HepG2 (cell line): ENCODE data around the gene CD320. TPM values are rescaled to one million over a fixed set of nuclear protein-coding genes. Genes with fewer than 3 reads are reported as not detected.
A peak's percentile ranks its signal among the peaks of the same experiment; 100 is the strongest.

Experiments
- ATAC-seq: fragments of 200-7000 bp; cut with Tn5 transposase; 3 replicates; pipeline ENCODE4 v1.9.1; 2020; ENCODE audit warnings: mild to moderate bottlenecking, moderate library complexity
- BruUV-seq: library from RNA; stranded (reverse); fragments of 400-500 nt; replicated peaks from 2 replicates; lab custom pipeline; 2021; lab: Mats Ljungman, UMichigan
- CTCF ChIA-PET: fragments of 300-600 bp; formaldehyde crosslinking; extraction: SDS; loops from one replicate; lab custom pipeline; 2021; ENCODE audit warnings: low total read pairs, inconsistent platforms, low intra/inter-chr PET ratio; lab: Yijun Ruan, JAX
- POLR2A ChIA-PET: fragments of 350-600 bp; sonication (Branson Sonifier 250); formaldehyde crosslinking; loops from one replicate; lab custom pipeline; 2020; ENCODE audit warnings: antibody characterized with exemption, inconsistent platforms; lab: Yijun Ruan, JAX
- DNase-seq: peaks from one replicate; pipeline ENCODE4 v3.0.0-alpha.2; 2015; ENCODE audit warnings: low spot score
- FAIRE-seq: peaks from 3 replicates; lab custom pipeline; 2011; peaks lifted over from hg19 to GRCh38; lab: Jason Lieb, UNC
- H2AFZ ChIP-seq: one replicate; pipeline ENCODE4 v1.6.1; 2011; ENCODE audit warnings: low read length, inconsistent platforms
- H3K27ac ChIP-seq: fragments of 300-600 bp; 3 replicates; pipeline ENCODE4 v1.8.0; 2011; ENCODE audit warnings: mixed run types, mild to moderate bottlenecking, mixed read lengths, low read length, inconsistent platforms; ENCODE audit not compliant: insufficient read depth; ENCODE audit errors: extremely low read length
- H3K27me3 ChIP-seq, 2 experiments: fragments of 200-600 bp in 1 of 2; 2 replicates in 1 of 2; 3 replicates in 1 of 2; pipeline versions ENCODE4 v1.6.0 to v1.8.0; 2011; ENCODE audit warnings: low read length in 2 of 2, mild to moderate bottlenecking in 2 of 2, moderate library complexity in 2 of 2, inconsistent platforms in 1 of 2; ENCODE audit not compliant: insufficient read depth in 2 of 2, control insufficient read depth in 1 of 2
- H3K36me3 ChIP-seq, 2 experiments: fragments of 200-600 bp in 1 of 2; replicated peaks in 1 of 2; 2 replicates in 1 of 2; 3 replicates in 1 of 2; pipeline versions ENCODE4 v1.5.1 to v1.8.0; 2011; ENCODE audit warnings: low read length in 2 of 2, inconsistent platforms in 1 of 2; ENCODE audit not compliant: insufficient read depth in 2 of 2, control insufficient read depth in 1 of 2
- H3K4me1 ChIP-seq: 2 replicates; pipeline ENCODE4 v1.5.1; 2012; ENCODE audit warnings: low read length, inconsistent platforms; ENCODE audit not compliant: insufficient read depth
- H3K4me2 ChIP-seq: 2 replicates; pipeline ENCODE4 v1.6.0; 2011; ENCODE audit warnings: low read depth, low read length, inconsistent platforms
- H3K4me3 ChIP-seq, 3 experiments: fragments of 200-600 bp in 1 of 3; sonication (generic), shearing (Covaris generic) in 1 of 3; replicated peaks in 1 of 3; 2 replicates each; pipeline ENCODE4 v1.5.1; 2011 to 2016; ENCODE audit warnings: low read length in 3 of 3, inconsistent platforms in 2 of 3, low read depth in 2 of 3, mild to moderate bottlenecking in 2 of 3, control low read depth in 1 of 3, mixed read lengths in 1 of 3; ENCODE audit not compliant: insufficient read depth in 1 of 3
- H3K79me2 ChIP-seq: one replicate; pipeline ENCODE4 v1.6.1; 2011; ENCODE audit warnings: low read length, inconsistent platforms; ENCODE audit not compliant: insufficient read depth
- H3K9ac ChIP-seq: 2 replicates; pipeline ENCODE4 v1.6.0; 2011; ENCODE audit warnings: mild to moderate bottlenecking, low read depth, low read length, inconsistent platforms; ENCODE audit not compliant: insufficient read depth
- H3K9me3 ChIP-seq: 2 replicates; pipeline ENCODE4 v1.5.1; 2012; ENCODE audit warnings: mild to moderate bottlenecking, low read length
- H4K20me1 ChIP-seq: 2 replicates; pipeline ENCODE4 v1.6.0; 2011; ENCODE audit warnings: inconsistent platforms, mild to moderate bottlenecking, low read length, moderate library complexity; ENCODE audit not compliant: insufficient read depth
- ARNTL ChIP-seq: sonication (generic); formaldehyde crosslinking; IDR thresholded peaks from 2 replicates; pipeline ENCODE4 v1.4.0; 2020; ENCODE audit warnings: mild to moderate bottlenecking, missing genetic modification reagents
- BRD4 ChIP-seq: sonication (generic); formaldehyde crosslinking; IDR thresholded peaks from 2 replicates; pipeline ENCODE4 v1.4.0; 2020; ENCODE audit warnings: missing genetic modification reagents
- CEBPB ChIP-seq: IDR thresholded peaks from 2 replicates; pipeline ENCODE4 v1.6.1; 2011; ENCODE audit warnings: low read depth, low read length, improper control_type of control experiment, borderline replicate concordance
- GLI4 ChIP-seq: sonication (generic); formaldehyde crosslinking; IDR thresholded peaks from 2 replicates; pipeline ENCODE4 v1.5.1; 2020; ENCODE audit warnings: missing genetic modification reagents, mild to moderate bottlenecking, moderate library complexity, borderline replicate concordance
- KLF13 ChIP-seq: sonication (generic); formaldehyde crosslinking; IDR thresholded peaks from 2 replicates; pipeline ENCODE4 v1.4.0; 2020; ENCODE audit warnings: mild to moderate bottlenecking, missing genetic modification reagents
- NR1H2 ChIP-seq: sonication (generic); formaldehyde crosslinking; IDR thresholded peaks from 2 replicates; pipeline ENCODE4 v1.8.1; 2022; ENCODE audit warnings: low read depth, missing genetic modification reagents, borderline replicate concordance
- RFXAP ChIP-seq: sonication (generic); formaldehyde crosslinking; IDR thresholded peaks from 2 replicates; pipeline ENCODE4 v1.4.0; 2020; ENCODE audit warnings: missing genetic modification reagents, borderline replicate concordance
- SMYD3 ChIP-seq: sonication (generic); formaldehyde crosslinking; IDR thresholded peaks from 2 replicates; pipeline ENCODE4 v1.8.1; 2023; ENCODE audit warnings: mild to moderate bottlenecking, missing genetic modification reagents
- SOX6 ChIP-seq, 2 experiments: fragments of 450-650 bp in 1 of 2; sonication (generic) in 1 of 2; formaldehyde crosslinking in 1 of 2; IDR thresholded peaks; 2 replicates each; pipeline versions ENCODE4 v1.4.0 to v1.6.1; 2017 to 2020; ENCODE audit warnings: antibody characterized with exemption in 1 of 2, mild to moderate bottlenecking in 1 of 2, missing genetic modification reagents in 1 of 2
- SRSF9 ChIP-seq: fragments of 200-400 bp; formaldehyde crosslinking; IDR thresholded peaks from 2 replicates; pipeline ENCODE4 v1.6.1; 2018; ENCODE audit warnings: borderline replicate concordance, mild to moderate bottlenecking, low read depth, low read length; ENCODE audit not compliant: insufficient read depth, poor library complexity, severe bottlenecking
- TEF ChIP-seq: sonication (generic); formaldehyde crosslinking; IDR thresholded peaks from 2 replicates; pipeline ENCODE4 v1.5.0; 2020; ENCODE audit warnings: missing genetic modification reagents
- U2AF2 ChIP-seq: fragments of 200-400 bp; formaldehyde crosslinking; IDR thresholded peaks from 2 replicates; pipeline ENCODE4 v1.6.1; 2017; ENCODE audit warnings: low read depth, mild to moderate bottlenecking, low read length
- ZFP37 ChIP-seq: sonication (generic); formaldehyde crosslinking; IDR thresholded peaks from 2 replicates; pipeline ENCODE4 v1.4.0; 2020; ENCODE audit warnings: missing genetic modification reagents, borderline replicate concordance
- ZNF496 ChIP-seq: sonication (generic); formaldehyde crosslinking; IDR thresholded peaks from 2 replicates; pipeline ENCODE4 v1.8.1; 2023; ENCODE audit warnings: mild to moderate bottlenecking, moderate library complexity, missing genetic modification reagents; ENCODE audit not compliant: insufficient replicate concordance
- ZNF550 ChIP-seq: sonication (generic); formaldehyde crosslinking; IDR thresholded peaks from 2 replicates; pipeline ENCODE4 v1.4.0; 2020; ENCODE audit warnings: mild to moderate bottlenecking, missing genetic modification reagents, borderline replicate concordance
- ZNF704 ChIP-seq: sonication (generic); formaldehyde crosslinking; IDR thresholded peaks from 2 replicates; pipeline ENCODE4 v1.8.1; 2023; ENCODE audit warnings: mild to moderate bottlenecking, inconsistent platforms, moderate library complexity, missing genetic modification reagents, borderline replicate concordance
- ZNF75D ChIP-seq: sonication (generic); formaldehyde crosslinking; IDR thresholded peaks from 2 replicates; pipeline ENCODE4 v1.8.1; 2023; ENCODE audit warnings: missing genetic modification reagents, mild to moderate bottlenecking, borderline replicate concordance
- ZNF790 ChIP-seq: sonication (generic); formaldehyde crosslinking; IDR thresholded peaks from 2 replicates; pipeline ENCODE4 v1.8.0; 2022; ENCODE audit warnings: missing genetic modification reagents, mild to moderate bottlenecking, borderline replicate concordance
- WGBS: methylation state at CpG from one replicate; pipeline ENCODE4 v1.1.6; 2017; ENCODE audit warnings: low lambda C conversion rate; 5-methylcytosine and 5-hydroxymethylcytosine counted together
- in situ Hi-C: cut with HindIII; loops from 2 replicates; pipeline ENCODE4 v1.10.0; 2017; ENCODE audit warnings: low pct_unique_long_range_greater_than_20kb; ENCODE audit not compliant: extremely low pct_ligation_motif_present
- intact Hi-C: fragments of 100-400 bp; cut with micrococcal nuclease; formaldehyde crosslinking; loops from one replicate; pipeline ENCODE4 v1.10.0; 2022; ENCODE audit not compliant: unreplicated experiment
- polyA plus RNA-seq, 8 experiments: library from polyadenylated mRNA; depleted of rRNA in 3 of 8; stranded (reverse) in 7 of 8; unstranded in 1 of 8; fragments of >200 nt; fragmentation: Illumina TruSeq in 4 of 8; extraction: Trizol in 4 of 8; gene quantifications; 2 replicates each; pipeline versions ENCODE4 v1.2.1 to v1.2.3, GENCODE V29; 2011 to 2016; ENCODE audit warnings: low read depth in 4 of 8, missing spikeins in 1 of 8, mixed read lengths in 1 of 8; ENCODE audit not compliant: insufficient read depth in 1 of 8
- total RNA-seq, 5 experiments: library from RNA; depleted of rRNA; stranded (reverse); fragments of >200 nt; fragmentation: Illumina TruSeq; extraction: Trizol; gene quantifications; 2 replicates each; pipeline ENCODE4 v1.2.3, GENCODE V29; 2016; ENCODE audit warnings: low read depth in 1 of 5
- TF ChIP-seq, protein P1 (sequence below): sonication (generic); formaldehyde crosslinking; IDR thresholded peaks from 2 replicates; pipeline ENCODE4 v1.4.0; 2020; ENCODE audit warnings: missing genetic modification reagents
- TF ChIP-seq, protein P2 (sequence below): sonication (generic); formaldehyde crosslinking; IDR thresholded peaks from 2 replicates; pipeline ENCODE4 v1.8.0; 2022; ENCODE audit warnings: missing genetic modification reagents, mild to moderate bottlenecking, inconsistent platforms, borderline replicate concordance

The CD320 gene
- total and polyA plus RNA-seq, 2 of the 13 experiments (the other 11 are each of a cell fraction or from before 2014, with no cell fraction given): 83.1 to 99.9 TPM

DNA sequence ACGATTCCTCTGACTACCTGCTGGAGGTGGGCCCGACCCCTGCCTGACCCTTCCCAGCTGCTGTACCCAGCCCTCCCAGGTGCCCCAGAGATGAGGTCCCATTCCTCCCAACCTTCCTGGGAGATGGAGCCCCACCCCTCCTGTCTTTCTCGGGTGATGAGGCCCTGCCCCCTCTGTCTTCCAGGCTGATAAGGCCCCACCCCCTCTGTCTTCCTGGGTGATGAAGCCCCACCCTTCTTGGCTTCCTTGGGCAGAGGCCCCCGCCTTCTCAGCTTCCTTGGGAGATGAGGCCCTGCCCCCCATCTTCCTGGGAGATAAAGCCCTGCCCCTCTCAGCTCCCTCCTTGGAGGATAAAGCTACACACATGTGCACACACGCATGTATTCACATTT, 51.1 kb downstream of the CD320 start:
- Histone ChIP-seq H3K4me3 (no peak overlapping the region), H4K20me1 (no peaks in the 10 kb centered on the region; the same call in 1 of the 2 replicates), H2AFZ (no peak overlapping the region), H3K79me2 (no peaks in the 10 kb centered on the region), H3K27me3 (no peaks in the 10 kb centered on the region; a peak in 1 of 5 replicates), H3K4me2 (no peak overlapping the region), H3K9me3 (no peaks in the 10 kb centered on the region), H3K36me3 (peaks cover 25 to 61% of the 10 kb centered on the region in 2 experiments), H3K27ac (peak overlapping the region; percentile 25), H3K4me1 (peaks cover 45% of the 10 kb centered on the region), H3K9ac (no peak overlapping the region)
- 82% methylated on average over 5 of the region's 5 CpGs for WGBS
- in situ Hi-C loops (loop anchor here (25.0 kb wide), 1 partner anchor 245 kb away; the partner anchor contains the start of gene ELAVL1), intact Hi-C loops (no loop called here)
- TF ChIP-seq BRD4: no peak
- TF ChIP-seq ZFP37 (CRISPR knock-in tag): no peak
- no peak for TF ChIP-seq SOX6 (IDR thresholded peaks at IDR 0.05)
- TF ChIP-seq SOX6 (CRISPR knock-in tag; IDR thresholded peaks at IDR 0.05): no peak
- no peak for TF ChIP-seq ZNF550 (CRISPR knock-in tag)
- no peak for TF ChIP-seq CEBPB
- TF ChIP-seq ZNF496 (CRISPR knock-in tag): no peak
- TF ChIP-seq TEF (CRISPR knock-in tag): no peak
- TF ChIP-seq ZNF790 (CRISPR knock-in tag): no peak
- TF ChIP-seq KLF13: no peak
- TF ChIP-seq, protein P1, sequence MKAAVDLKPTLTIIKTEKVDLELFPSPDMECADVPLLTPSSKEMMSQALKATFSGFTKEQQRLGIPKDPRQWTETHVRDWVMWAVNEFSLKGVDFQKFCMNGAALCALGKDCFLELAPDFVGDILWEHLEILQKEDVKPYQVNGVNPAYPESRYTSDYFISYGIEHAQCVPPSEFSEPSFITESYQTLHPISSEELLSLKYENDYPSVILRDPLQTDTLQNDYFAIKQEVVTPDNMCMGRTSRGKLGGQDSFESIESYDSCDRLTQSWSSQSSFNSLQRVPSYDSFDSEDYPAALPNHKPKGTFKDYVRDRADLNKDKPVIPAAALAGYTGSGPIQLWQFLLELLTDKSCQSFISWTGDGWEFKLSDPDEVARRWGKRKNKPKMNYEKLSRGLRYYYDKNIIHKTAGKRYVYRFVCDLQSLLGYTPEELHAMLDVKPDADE (CRISPR knock-in tag): no peak
- TF ChIP-seq U2AF2: no peak
- TF ChIP-seq GLI4 (CRISPR knock-in tag): no peak
- no peak for TF ChIP-seq ZNF75D
- no peak for TF ChIP-seq NR1H2 (CRISPR knock-in tag)
- TF ChIP-seq, protein P2, sequence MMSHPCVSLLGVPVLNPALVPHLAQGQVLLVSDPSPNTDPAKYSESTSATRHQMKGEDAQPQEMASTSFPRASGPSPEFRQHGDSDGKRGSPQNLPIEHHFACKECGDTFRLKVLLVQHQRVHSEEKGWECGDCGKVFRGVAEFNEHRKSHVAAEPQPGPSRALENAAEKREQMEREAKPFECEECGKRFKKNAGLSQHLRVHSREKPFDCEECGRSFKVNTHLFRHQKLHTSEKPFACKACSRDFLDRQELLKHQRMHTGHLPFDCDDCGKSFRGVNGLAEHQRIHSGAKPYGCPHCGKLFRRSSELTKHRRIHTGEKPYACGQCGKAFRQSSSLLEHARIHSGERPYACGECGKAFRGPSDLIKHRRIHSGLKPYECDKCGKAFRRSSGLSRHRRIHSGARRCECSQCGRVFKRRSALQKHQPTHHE (CRISPR knock-in tag): no peak
- no peak for TF ChIP-seq ZNF704 (CRISPR knock-in tag)
- no peak for TF ChIP-seq ARNTL (CRISPR knock-in tag)
- TF ChIP-seq RFXAP: no peak
- TF ChIP-seq SRSF9: no peak
- TF ChIP-seq SMYD3: no peak
- no TSS peak for BruUV-seq
- DNase-seq (no peak), FAIRE-seq (no peak), ATAC-seq (no peak)
- CTCF ChIA-PET: no interaction called here
- POLR2A ChIA-PET: no interaction called here
